Measurements from ENCODE around the gene CDKAL1.

DNA sequence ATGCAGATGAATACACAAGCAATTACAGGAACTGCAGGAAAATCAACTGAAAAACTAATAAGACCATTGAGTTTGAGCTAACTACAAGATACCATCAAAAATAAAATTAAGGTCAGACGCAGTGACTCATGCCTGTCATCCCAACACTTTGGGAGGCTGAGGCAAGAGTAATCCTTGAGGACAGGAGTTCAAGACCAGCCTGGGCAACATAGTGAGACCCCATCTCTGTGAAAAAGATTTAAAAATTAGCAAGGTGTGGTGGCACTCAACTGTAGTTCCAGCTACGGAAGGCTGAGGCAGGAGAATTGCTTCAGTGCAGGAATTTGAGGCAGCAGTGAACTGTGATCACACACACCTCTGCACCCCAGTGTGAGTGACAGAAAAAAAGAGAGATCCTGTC, 639.4 kb downstream of the CDKAL1 start:
- TF ChIP-seq, protein P1, sequence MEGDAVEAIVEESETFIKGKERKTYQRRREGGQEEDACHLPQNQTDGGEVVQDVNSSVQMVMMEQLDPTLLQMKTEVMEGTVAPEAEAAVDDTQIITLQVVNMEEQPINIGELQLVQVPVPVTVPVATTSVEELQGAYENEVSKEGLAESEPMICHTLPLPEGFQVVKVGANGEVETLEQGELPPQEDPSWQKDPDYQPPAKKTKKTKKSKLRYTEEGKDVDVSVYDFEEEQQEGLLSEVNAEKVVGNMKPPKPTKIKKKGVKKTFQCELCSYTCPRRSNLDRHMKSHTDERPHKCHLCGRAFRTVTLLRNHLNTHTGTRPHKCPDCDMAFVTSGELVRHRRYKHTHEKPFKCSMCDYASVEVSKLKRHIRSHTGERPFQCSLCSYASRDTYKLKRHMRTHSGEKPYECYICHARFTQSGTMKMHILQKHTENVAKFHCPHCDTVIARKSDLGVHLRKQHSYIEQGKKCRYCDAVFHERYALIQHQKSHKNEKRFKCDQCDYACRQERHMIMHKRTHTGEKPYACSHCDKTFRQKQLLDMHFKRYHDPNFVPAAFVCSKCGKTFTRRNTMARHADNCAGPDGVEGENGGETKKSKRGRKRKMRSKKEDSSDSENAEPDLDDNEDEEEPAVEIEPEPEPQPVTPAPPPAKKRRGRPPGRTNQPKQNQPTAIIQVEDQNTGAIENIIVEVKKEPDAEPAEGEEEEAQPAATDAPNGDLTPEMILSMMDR (IDR thresholded peaks at IDR 0.05; ENCODE audit: low read depth, low read length) = no peak
- TF ChIP-seq EZH2phosphoT487 (IDR thresholded peaks at IDR 0.05; ENCODE audit: low read depth) = no peak
